Measurements from ENCODE around the gene DSCAML1. TPM values are rescaled to one million over a fixed set of nuclear protein-coding genes. Genes with fewer than 3 reads are reported as not detected.

The DSCAML1 gene
- total and polyA plus RNA-seq, 9 of the 15 experiments (the other 6 are each of a cell fraction or from before 2014, with no cell fraction given) = not detected

DNA sequence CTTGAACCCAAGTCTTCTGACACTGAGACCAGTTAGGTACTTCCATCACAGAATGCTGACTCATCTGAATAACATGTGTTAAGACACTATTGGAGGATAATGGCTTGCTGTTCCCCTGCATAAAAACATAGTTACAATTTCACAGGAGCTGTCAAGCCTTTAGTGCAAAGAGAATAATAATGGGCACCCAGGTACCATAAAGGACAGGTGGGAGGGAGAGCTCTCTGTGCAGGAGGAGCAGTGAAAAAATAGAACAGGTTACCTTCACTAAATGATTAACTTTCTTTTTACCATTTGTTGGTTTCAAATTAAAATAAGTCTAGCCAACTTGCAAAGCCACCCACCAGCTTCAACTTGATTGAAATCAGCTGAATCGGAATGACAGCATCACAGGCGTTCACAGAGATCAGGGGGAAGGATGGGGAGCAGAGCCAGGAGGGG, 173.2 kb downstream of the DSCAML1 start:
- H3K79me2 ChIP-seq (ENCODE audit: control insufficient read depth, insufficient read depth, low read length) = no peaks in the 10 kb centered on the region
- in situ Hi-C loops (cut with MboI) (no loop called here), intact Hi-C loops (cut with micrococcal nuclease) (no loop called here)
- no peaks in the 10 kb centered on the region for H3K36me3 ChIP-seq (ENCODE audit: control insufficient read depth, insufficient read depth, low read length)
- DNase-seq (ENCODE audit: extremely low read depth in 1 of 4, low spot score in 3 of 4) (no peak), FAIRE-seq (no peak), ATAC-seq (no peak)
- no peaks in the 10 kb centered on the region; the same call in 1 of the 2 replicates for H4K20me1 ChIP-seq (replicated peaks; ENCODE audit: control insufficient read depth, insufficient read depth, low read length)
- no peaks in the 10 kb centered on the region for H3K9me3 ChIP-seq (replicated peaks; ENCODE audit: control insufficient read depth, insufficient read depth, low read depth, low read length)
- 0% methylated on average over 2 of the region's 2 CpGs for WGBS (ENCODE audit: insufficient coverage, low coverage, missing lambda C conversion rate)
- ChIA-PET CTCF (ENCODE audit: low intra/inter-chr PET ratio) (no interaction called here), POLR2A (interaction anchor here (0.5 kb wide), 1 partner anchor 537 kb away, joined by 4 read pairs; no protein-coding TSS in a partner anchor)
- no peaks in the 10 kb centered on the region for H3K4me1 ChIP-seq (replicated peaks in 1 of 2; ENCODE audit: control insufficient read depth in 2 of 2, insufficient read depth in 2 of 2, low read length in 2 of 2)
- H3K9ac ChIP-seq (ENCODE audit: insufficient read depth in 1 of 2, low read depth in 2 of 2, low read length in 2 of 2) = no peak overlapping the region
- no peaks in the 10 kb centered on the region for H3K9me1 ChIP-seq (ENCODE audit: control insufficient read depth, insufficient read depth, low read length)
- H3K4me2 ChIP-seq (ENCODE audit: insufficient read depth, low read length) = no peak overlapping the region
- TF ChIP-seq MAFG (tag; conservative IDR thresholded peaks at IDR 0.05) (peak; percentile 80), DACH1 (IDR thresholded peaks at IDR 0.05; ENCODE audit: partially characterized antibody) (no peak), CHAMP1 (IDR thresholded peaks at IDR 0.05) (no peak), HNRNPUL1 (IDR thresholded peaks at IDR 0.05; ENCODE audit: low read length) (no peak), MAFF (IDR thresholded peaks at IDR 0.05; ENCODE audit: low read length) (peak; percentile 73), USF1 (CRISPR knock-in tag; IDR thresholded peaks at IDR 0.05) (no peak), CC2D1A (IDR thresholded peaks at IDR 0.05) (no peak), SIRT6 (IDR thresholded peaks at IDR 0.05; ENCODE audit: low read depth, low read length) (no peak), C11orf30 (IDR thresholded peaks at IDR 0.05; ENCODE audit: low read depth) (peak; percentile 71), MAFK (IDR thresholded peaks at IDR 0.05; ENCODE audit: low read length) (peak; percentile 73), DMBX1 (CRISPR knock-in tag; IDR thresholded peaks at IDR 0.05; ENCODE audit: borderline replicate concordance) (no peak), NUFIP1 (IDR thresholded peaks at IDR 0.05; ENCODE audit: partially characterized antibody) (no peak), ZNF316 (IDR thresholded peaks at IDR 0.05) (peak; percentile 79), CREB3L1 (IDR thresholded peaks at IDR 0.05; ENCODE audit: borderline replicate concordance, low read depth) (no peak)
- TF ChIP-seq, protein P1, sequence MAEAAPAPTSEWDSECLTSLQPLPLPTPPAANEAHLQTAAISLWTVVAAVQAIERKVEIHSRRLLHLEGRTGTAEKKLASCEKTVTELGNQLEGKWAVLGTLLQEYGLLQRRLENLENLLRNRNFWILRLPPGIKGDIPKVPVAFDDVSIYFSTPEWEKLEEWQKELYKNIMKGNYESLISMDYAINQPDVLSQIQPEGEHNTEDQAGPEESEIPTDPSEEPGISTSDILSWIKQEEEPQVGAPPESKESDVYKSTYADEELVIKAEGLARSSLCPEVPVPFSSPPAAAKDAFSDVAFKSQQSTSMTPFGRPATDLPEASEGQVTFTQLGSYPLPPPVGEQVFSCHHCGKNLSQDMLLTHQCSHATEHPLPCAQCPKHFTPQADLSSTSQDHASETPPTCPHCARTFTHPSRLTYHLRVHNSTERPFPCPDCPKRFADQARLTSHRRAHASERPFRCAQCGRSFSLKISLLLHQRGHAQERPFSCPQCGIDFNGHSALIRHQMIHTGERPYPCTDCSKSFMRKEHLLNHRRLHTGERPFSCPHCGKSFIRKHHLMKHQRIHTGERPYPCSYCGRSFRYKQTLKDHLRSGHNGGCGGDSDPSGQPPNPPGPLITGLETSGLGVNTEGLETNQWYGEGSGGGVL (CRISPR knock-in tag; IDR thresholded peaks at IDR 0.05) = no peak
- TF ChIP-seq, protein P2, sequence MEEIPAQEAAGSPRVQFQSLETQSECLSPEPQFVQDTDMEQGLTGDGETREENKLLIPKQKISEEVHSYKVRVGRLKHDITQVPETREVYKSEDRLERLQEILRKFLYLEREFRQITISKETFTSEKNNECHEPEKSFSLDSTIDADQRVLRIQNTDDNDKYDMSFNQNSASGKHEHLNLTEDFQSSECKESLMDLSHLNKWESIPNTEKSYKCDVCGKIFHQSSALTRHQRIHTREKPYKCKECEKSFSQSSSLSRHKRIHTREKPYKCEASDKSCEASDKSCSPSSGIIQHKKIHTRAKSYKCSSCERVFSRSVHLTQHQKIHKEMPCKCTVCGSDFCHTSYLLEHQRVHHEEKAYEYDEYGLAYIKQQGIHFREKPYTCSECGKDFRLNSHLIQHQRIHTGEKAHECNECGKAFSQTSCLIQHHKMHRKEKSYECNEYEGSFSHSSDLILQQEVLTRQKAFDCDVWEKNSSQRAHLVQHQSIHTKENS (CRISPR knock-in tag; IDR thresholded peaks at IDR 0.05) = no peak
- no peak overlapping the region for H3K4me3 ChIP-seq
- H3K27ac ChIP-seq (ENCODE audit: extremely low read depth, low read depth, low read length) = no peak overlapping the region
- no peak overlapping the region for H2AFZ ChIP-seq (ENCODE audit: low read depth, low read length)
- BruUV-seq (replicated peaks) = no TSS peak
- peaks cover 13 to 32% of the 10 kb centered on the region in 2 experiments; a peak in 3 of 5 replicates for H3K27me3 ChIP-seq (ENCODE audit: control insufficient read depth in 2 of 2, insufficient read depth in 2 of 2, low read length in 2 of 2)

Measured in K562 (cell line).